ENCODE measurements around the gene SMARCC1.

Gene SMARCC1

GRCh38 chr3:47635536-47635935, 146.2 kb downstream of the SMARCC1 start:
- no peak for TF ChIP-seq CTCF (IDR thresholded peaks at IDR 0.05; ENCODE audit: low read depth, low read length)
- no peak overlapping the region for H3K4me3 ChIP-seq (ENCODE audit: low read depth, low read length)

DNA sequence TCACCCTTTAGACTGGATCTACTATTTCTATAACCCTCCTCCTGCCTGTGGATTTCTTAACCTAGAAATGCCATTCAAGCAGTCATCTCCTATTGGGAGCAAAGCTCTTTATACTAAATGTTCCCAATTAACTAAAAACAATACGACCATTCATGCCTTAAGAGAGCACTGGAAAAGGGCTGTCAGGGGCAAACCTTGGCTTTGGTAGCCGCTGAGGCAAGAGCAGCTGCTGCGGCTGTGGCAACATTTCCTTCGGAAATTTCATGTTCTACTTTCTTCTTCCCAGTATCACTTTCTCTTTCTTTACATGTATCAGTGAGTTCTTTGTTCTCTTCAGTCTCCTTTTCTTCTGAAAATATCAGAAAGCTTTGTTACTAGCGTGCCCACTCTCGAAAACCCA, 146.7 kb downstream of the SMARCC1 start:
- no peak overlapping the region for H3K4me3 ChIP-seq (ENCODE audit: low read depth, low read length)
- TF ChIP-seq CTCF (IDR thresholded peaks at IDR 0.05; ENCODE audit: low read depth, low read length), result no peak

DNA sequence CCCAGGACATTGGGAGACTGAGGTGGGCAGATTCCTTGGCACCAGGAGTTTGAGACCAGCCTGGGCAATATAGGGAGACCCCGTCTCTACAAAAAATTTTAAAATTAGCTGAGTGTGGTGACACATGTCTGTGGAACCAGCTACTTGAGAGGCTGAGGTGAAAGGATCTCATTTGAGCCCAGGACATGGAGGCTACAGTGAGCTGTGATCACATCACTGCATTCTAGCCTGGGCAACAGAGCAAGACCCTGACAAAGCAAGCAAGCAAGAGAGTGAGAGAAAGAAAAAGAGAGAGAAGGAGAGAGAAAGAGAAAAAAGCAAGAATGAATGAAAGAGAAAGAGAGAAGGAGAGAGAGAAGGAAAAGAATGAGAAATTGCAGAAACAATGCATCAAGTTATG, 150.9 kb downstream of the SMARCC1 start:
- H3K4me3 ChIP-seq (ENCODE audit: low read depth, low read length), result no peak overlapping the region
- no peak for TF ChIP-seq CTCF (IDR thresholded peaks at IDR 0.05; ENCODE audit: low read depth, low read length)

DNA sequence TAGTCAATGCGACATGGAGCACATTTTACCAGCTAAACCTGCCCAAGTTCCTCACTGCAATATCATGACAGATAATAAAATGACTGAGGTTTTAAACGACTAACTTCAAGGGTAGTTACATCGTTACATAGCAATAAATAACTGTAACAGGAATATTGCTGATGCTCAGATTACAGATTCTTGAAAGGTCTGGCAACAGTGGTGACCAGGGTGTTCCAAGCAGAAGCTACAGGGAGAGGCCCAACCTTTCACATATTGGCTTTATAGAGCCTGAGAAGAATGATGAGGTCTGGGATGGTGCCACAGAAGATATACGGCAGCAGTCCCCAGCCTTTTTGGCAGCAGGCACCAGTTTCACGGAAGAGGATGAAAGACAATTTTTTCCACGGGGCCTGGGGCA, 151.9 kb downstream of the SMARCC1 start:
- no peak overlapping the region for H3K4me3 ChIP-seq (ENCODE audit: low read depth, low read length)
- TF ChIP-seq CTCF (IDR thresholded peaks at IDR 0.05; ENCODE audit: low read depth, low read length), result no peak

DNA sequence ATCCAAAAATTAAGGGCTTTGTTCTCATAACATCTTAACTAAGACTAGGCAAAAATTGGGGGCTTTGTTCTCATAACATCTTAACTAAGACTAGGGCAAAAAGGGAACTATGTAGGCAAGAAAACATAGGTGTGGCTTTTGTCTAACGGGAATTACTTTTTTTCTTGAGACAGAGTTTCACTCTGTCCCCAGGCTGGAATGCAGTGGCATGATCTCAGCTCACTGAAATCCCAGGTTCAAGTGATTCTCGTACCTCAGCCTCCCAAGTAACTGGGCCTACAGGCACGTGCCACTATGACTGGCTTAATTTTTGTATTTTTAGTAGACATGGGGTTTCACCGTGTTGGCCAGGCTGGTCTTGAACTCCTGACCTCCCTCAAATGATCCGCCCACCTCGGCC, 153.3 kb downstream of the SMARCC1 start:
- no peak overlapping the region for H3K4me3 ChIP-seq (ENCODE audit: low read depth, low read length)
- TF ChIP-seq CTCF (IDR thresholded peaks at IDR 0.05; ENCODE audit: low read depth, low read length), result no peak

GRCh38 chr3:47622671-47623461, 158.8 kb downstream of the SMARCC1 start:
- no peak overlapping the region for H3K4me3 ChIP-seq (ENCODE audit: low read depth, low read length)
- no peak for TF ChIP-seq CTCF (IDR thresholded peaks at IDR 0.05; ENCODE audit: low read depth, low read length)

DNA sequence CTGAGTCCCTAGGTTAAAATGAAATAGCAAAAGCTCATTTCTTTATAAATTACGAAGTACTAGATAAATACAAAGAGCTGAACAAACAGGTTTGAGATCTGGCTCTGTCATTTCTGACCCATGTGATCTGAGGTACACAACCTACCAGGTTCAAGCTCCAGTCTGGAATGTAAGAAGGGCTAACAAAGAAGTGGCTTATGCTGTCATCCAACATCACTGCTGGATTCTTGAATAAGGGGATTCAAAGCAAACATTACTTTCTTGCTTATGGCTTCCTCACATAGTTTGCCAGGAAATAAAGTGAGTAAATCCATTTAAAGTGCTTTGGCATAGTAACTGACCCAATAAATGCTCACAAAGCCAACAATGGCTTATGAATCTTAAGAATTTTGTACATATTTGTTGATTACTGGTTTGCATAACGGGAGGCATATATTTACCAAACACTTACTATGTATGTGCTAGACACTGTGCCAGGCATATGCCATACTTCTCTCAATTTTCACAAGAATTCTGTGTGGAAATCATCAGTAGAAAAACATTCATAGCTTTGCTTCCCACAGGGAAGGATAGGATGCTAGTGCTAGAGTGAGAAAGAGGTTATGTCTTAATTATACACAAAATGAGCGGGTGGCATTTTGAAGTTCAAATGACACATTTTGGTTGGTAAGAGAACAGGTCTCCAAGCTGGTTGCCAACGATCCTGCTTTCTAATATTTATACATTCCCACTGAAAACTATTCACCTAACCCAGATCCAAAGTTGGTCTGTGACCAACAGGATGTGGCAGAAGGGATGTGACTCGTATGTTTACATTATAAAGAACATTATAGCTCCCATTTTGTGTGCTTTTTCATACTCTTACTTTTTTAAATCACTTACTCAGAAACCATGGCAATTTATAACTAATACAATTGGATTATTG, 164.3 kb downstream of the SMARCC1 start:
- TF ChIP-seq CTCF (IDR thresholded peaks at IDR 0.05; ENCODE audit: low read depth, low read length), result no peak
- H3K4me3 ChIP-seq (ENCODE audit: low read depth, low read length), result no peak overlapping the region

Measured in WI38 (cell line).